Nephron (organoid): Measurements from ENCODE around the gene FCHSD2.

Experiments used
- H3K27ac Mint-ChIP-seq, 3 experiments: 2 replicates each; pipeline ENCODE4 v1.8.0; 2020; ENCODE audit warnings: mixed read lengths in 3 of 3, mild to moderate bottlenecking in 2 of 3, moderate library complexity in 1 of 3
- H3K27me3 Mint-ChIP-seq: 2 replicates; pipeline ENCODE4 v1.8.0; 2021; ENCODE audit warnings: low read depth, mild to moderate bottlenecking, moderate library complexity, mixed read lengths
- H3K36me3 Mint-ChIP-seq: 2 replicates; pipeline ENCODE4 v1.8.0; 2020; ENCODE audit warnings: low read depth, mixed read lengths
- H3K4me1 Mint-ChIP-seq: 2 replicates; pipeline ENCODE4 v1.8.0; 2020; ENCODE audit warnings: mixed read lengths
- H3K4me3 Mint-ChIP-seq, 3 experiments: 2 replicates each; pipeline ENCODE4 v1.8.0; 2020; ENCODE audit warnings: mild to moderate bottlenecking in 3 of 3, mixed read lengths in 3 of 3, moderate library complexity in 2 of 3
- H3K9me3 Mint-ChIP-seq: 2 replicates; pipeline ENCODE4 v1.8.0; 2020; ENCODE audit warnings: mixed read lengths
- TF ChIP-seq, protein P1 (sequence below), 3 experiments: fragments of 200-600 bp; sonication (generic); IDR thresholded peaks; one replicate each; pipeline ENCODE4 v1.5.0; 2021; ENCODE audit warnings: antibody characterized with exemption in 3 of 3; ENCODE audit not compliant: unreplicated experiment in 3 of 3

The FCHSD2 gene

DNA sequence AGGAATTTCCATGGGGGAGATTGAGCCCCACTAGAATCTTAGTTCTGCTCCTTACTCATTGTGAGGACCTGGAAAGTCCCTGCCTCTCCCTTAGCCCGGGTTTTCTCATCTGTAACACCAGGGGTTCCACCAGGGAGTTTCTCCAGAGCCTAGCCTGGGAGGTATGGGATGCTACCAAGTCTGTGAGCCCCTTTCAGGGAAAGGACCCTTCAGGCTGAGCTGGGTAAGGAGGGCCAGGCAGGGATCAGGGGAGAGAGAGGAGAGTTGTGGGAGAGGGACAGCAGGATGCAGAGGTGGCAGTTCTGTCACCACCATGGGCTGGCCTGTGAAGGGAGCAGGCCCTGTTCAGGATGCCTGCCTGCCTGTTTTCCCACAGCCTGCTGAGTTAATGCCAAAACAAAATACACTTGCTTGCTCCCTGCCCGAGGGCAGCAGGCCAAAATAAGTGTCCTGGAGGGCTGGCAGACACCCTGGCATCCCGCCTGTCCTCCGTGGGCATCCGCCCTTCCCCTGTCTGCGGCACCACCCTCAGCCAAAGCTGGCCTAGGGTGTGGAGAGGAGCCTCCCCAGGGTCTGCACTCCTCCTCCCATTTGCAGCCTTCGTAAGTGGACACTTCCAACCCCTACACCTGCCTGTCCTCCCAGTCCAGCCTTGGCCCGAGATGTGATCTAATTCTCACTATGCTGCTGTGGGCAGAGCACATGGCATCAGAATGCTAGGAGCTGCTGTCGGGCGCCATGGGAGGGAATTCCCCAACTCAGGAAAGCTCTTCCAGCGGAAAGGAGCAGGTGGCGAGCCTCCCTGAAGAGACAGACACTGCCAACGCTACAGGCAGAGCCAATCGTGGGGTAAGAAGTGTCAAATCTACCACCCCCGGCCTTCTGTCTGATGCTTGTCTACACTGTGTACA, 5.9 kb upstream of the FCHSD2 start:
- Mint-ChIP-seq H3K4me3 (peak overlapping the region in 1 of 3 experiments; percentile 66), H3K27me3 (peaks cover 8% of the 10 kb centered on the region), H3K9me3 (no peaks in the 10 kb centered on the region), H3K36me3 (no peaks in the 10 kb centered on the region), H3K27ac (peak overlapping the region in 2 of 3 experiments; percentile 47 to 80), H3K4me1 (peaks cover 73% of the 10 kb centered on the region)
- TF ChIP-seq, protein P1, sequence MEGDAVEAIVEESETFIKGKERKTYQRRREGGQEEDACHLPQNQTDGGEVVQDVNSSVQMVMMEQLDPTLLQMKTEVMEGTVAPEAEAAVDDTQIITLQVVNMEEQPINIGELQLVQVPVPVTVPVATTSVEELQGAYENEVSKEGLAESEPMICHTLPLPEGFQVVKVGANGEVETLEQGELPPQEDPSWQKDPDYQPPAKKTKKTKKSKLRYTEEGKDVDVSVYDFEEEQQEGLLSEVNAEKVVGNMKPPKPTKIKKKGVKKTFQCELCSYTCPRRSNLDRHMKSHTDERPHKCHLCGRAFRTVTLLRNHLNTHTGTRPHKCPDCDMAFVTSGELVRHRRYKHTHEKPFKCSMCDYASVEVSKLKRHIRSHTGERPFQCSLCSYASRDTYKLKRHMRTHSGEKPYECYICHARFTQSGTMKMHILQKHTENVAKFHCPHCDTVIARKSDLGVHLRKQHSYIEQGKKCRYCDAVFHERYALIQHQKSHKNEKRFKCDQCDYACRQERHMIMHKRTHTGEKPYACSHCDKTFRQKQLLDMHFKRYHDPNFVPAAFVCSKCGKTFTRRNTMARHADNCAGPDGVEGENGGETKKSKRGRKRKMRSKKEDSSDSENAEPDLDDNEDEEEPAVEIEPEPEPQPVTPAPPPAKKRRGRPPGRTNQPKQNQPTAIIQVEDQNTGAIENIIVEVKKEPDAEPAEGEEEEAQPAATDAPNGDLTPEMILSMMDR (IDR thresholded peaks at IDR 0.05; ENCODE audit: unreplicated experiment in 3 of 3), result no peak

DNA sequence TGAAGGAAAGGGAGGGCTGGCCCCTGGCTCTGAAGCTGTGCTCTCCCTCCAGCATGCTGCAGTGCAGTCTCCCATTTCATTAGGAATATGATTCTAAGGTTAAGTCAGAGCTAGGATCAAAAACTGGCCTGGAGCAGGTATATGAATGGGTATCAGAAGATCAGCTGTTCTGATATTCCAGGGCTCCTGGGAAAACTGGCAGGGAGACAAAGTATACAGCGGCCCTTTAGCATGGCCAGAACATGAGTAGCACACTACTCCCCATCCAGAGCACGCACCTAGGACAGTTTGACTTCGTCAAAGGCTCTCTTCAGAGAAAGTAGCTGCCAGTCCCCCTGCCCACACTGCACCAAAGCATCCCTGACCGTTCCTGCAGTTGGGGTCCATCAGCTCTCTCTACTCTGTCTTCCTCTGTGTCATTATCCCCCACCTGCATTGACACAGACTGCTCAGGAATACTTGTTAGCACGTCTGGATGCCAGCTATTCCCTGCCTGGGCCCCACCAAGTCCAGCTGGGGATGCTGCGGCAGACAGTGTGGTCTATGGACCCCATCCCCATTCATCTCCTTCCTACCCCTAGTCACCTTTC, 4.0 kb upstream of the FCHSD2 start:
- H3K9me3 Mint-ChIP-seq, result no peaks in the 10 kb centered on the region
- TF ChIP-seq, protein P1 (IDR thresholded peaks at IDR 0.05; ENCODE audit: unreplicated experiment in 3 of 3), result no peak
- H3K36me3 Mint-ChIP-seq, result no peaks in the 10 kb centered on the region
- peaks cover 9% of the 10 kb centered on the region for H3K27me3 Mint-ChIP-seq
- peak overlapping the region in 1 of 3 experiments; percentile 34 for H3K4me3 Mint-ChIP-seq
- H3K4me1 Mint-ChIP-seq, result peaks cover 64% of the 10 kb centered on the region
- H3K27ac Mint-ChIP-seq, result peak overlapping the region; percentile 37 to 82 (median 38)

DNA sequence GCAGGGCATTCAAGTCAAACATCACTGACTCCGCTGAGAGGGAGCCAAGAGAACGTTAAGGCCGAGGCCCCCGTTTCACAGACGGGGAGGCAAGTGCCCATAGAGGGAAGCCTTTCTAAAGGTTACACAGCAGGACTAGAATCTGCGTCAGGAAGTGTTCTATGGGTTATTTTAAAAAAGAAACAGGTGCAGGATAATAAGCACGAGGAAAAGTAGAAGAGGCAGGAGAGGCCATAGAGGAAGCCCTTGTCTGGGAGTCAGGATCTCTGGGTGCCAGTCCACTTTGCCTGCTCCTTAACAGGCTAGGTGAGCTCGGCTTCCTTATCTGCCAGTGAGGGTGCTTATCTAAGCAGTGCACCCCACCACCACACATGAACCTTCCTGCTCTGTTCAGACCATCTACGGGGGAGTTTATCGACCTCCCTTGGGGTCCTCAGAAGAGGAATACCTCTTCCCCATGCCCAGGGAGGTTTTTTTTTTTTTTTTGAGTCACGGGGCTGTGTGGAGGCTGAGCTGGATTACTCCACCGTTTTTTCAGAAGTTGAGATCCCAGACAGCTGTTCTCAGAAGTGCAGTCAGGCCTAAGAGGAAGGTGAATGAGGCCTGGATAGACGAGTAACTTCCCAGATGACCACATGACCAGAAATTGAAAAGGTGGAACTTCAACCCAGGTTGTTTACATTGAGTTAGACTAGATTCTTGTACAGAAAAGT, 1.2 kb upstream of the FCHSD2 start:
- H3K36me3 Mint-ChIP-seq, result no peaks in the 10 kb centered on the region

DNA sequence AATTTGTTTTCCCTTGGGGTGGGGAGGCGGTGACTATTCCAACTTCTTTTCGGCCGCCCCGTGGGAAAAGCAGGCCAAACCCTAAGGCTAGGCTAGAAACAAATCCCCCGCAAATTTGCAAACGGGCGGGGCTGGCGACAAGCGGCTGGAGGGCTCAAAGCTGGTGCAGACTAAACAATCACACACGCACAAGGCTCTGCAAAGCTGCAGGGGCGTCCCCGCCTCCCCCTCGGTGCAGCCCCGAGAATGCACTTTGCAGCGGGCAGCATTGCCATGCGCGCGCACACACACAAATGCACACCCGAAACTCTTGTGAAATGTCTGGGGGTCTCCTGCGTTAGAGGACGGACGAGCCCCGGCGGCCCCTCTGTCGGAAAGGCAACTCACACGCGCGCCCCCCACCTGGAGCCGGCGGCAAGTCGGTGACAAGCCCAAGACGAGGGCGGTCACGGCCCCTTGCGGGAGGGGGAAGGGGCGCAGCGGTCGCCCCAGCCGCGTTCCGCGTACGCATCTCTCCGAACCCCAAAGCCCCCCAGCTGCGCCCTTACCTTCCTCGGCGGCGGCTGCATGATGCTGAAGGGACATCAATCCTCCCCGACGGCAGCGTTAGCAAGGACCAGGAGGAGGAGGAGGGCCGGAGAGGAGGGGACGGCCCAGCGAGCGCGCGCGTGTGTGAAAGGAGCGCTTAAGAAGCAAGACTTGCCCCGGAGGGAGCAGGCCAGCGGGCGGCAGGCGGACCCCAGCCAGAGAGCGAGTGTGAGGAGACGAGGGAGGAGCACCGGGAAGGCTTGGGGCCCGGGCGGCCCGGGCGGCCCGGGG, 600 bp downstream of the FCHSD2 start:
- Mint-ChIP-seq H3K9me3 (no peaks in the 10 kb centered on the region), H3K27me3 (peaks cover 8% of the 10 kb centered on the region), H3K4me1 (peaks cover 65% of the 10 kb centered on the region), H3K4me3 (peak overlapping the region; percentile 98 to 100 (median 100)), H3K27ac (peak overlapping the region; percentile 91 to 99 (median 95)), H3K36me3 (peaks cover 7% of the 10 kb centered on the region)
- TF ChIP-seq, protein P1 (IDR thresholded peaks at IDR 0.05; ENCODE audit: unreplicated experiment in 3 of 3), result no peak

More for the DNA sequence above, 1.2 kb upstream of the FCHSD2 start:
- peak overlapping the region; percentile 84 to 85 (median 85) for H3K4me3 Mint-ChIP-seq
- H3K4me1 Mint-ChIP-seq, result peaks cover 60% of the 10 kb centered on the region
- H3K27me3 Mint-ChIP-seq, result peaks cover 9% of the 10 kb centered on the region
- TF ChIP-seq, protein P1 (IDR thresholded peaks at IDR 0.05; ENCODE audit: unreplicated experiment in 3 of 3), result no peak
- no peaks in the 10 kb centered on the region for H3K9me3 Mint-ChIP-seq
- H3K27ac Mint-ChIP-seq, result peak overlapping the region; percentile 95 to 99 (median 99)

DNA sequence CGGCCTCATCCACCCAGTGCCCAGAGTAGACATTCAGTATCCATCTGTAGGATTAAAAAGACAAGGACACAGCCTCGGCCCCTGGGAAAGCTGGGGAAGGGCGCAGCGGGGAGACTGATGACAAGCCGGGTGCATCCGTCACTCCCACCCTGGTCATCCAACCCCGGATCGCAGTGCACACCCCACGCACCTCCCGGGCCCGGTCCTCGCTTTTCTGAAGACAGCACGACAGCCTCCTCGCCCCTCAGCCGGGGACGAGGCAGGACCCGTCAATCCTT, 1.1 kb downstream of the FCHSD2 start:
- peaks cover 61% of the 10 kb centered on the region for H3K4me1 Mint-ChIP-seq

More for the DNA sequence above, 1.1 kb downstream of the FCHSD2 start:
- H3K36me3 Mint-ChIP-seq, result peaks cover 9% of the 10 kb centered on the region
- H3K9me3 Mint-ChIP-seq, result no peaks in the 10 kb centered on the region
- peak overlapping the region; percentile 91 to 99 (median 95) for H3K27ac Mint-ChIP-seq
- H3K4me3 Mint-ChIP-seq, result peak overlapping the region; percentile 98 to 100 (median 100)
- peaks cover 3% of the 10 kb centered on the region for H3K27me3 Mint-ChIP-seq
- TF ChIP-seq, protein P1 (IDR thresholded peaks at IDR 0.05; ENCODE audit: unreplicated experiment in 3 of 3), result no peak
